RWPE2 (cell line): ENCODE data around the gene OR9Q1.

Experiments
- ATAC-seq: fragments of 200-7000 bp; cut with Tn5 transposase; 3 replicates; pipeline ENCODE4 v1.9.1; 2021; ENCODE audit warnings: low read depth
- DNase-seq: peaks from one replicate; pipeline ENCODE4 v3.0.0-alpha.2; 2020; ENCODE audit warnings: low spot score
- H3K27ac ChIP-seq: fragments of 450-650 bp; 2 replicates; pipeline ENCODE4 v1.5.1; 2017; ENCODE audit warnings: mild to moderate bottlenecking; ENCODE audit not compliant: poor library complexity, severe bottlenecking
- H3K27me3 ChIP-seq: fragments of 250-450 bp; sonication (Bioruptor Pico); 2 replicates; pipeline ENCODE4 v1.5.1; 2021; ENCODE audit warnings: mild to moderate bottlenecking, moderate library complexity; ENCODE audit not compliant: insufficient read depth, poor library complexity, severe bottlenecking
- H3K36me3 ChIP-seq: fragments of 250-450 bp; sonication (Bioruptor Pico); 2 replicates; pipeline ENCODE4 v1.5.1; 2020; ENCODE audit warnings: low read depth, mild to moderate bottlenecking, moderate library complexity
- H3K4me1 ChIP-seq: fragments of 250-450 bp; sonication (Bioruptor Pico); 2 replicates; pipeline ENCODE4 v1.5.1; 2021; ENCODE audit warnings: mild to moderate bottlenecking, moderate library complexity; ENCODE audit not compliant: insufficient read depth, poor library complexity, severe bottlenecking
- H3K4me3 ChIP-seq: fragments of 250-450 bp; sonication (Bioruptor Pico); 2 replicates; pipeline ENCODE4 v1.5.1; 2021; ENCODE audit warnings: mild to moderate bottlenecking, moderate library complexity; ENCODE audit not compliant: severe bottlenecking
- H3K9me3 ChIP-seq: fragments of 250-450 bp; sonication (Bioruptor Pico); 2 replicates; pipeline ENCODE4 v1.5.1; 2021; ENCODE audit warnings: mild to moderate bottlenecking, moderate library complexity; ENCODE audit not compliant: severe bottlenecking
- CTCF ChIP-seq: fragments of 450-650 bp; IDR thresholded peaks from one replicate; pipeline ENCODE4 v1.5.1; 2017; ENCODE audit warnings: mild to moderate bottlenecking, moderate library complexity; ENCODE audit not compliant: poor library complexity, severe bottlenecking

The OR9Q1 gene

GRCh38 chr11:58028687-58029411, 5.2 kb downstream of the OR9Q1 start:
- Histone ChIP-seq H3K9me3 (no peaks in the 10 kb centered on the region), H3K4me1 (no peaks in the 10 kb centered on the region), H3K27ac (no peak overlapping the region), H3K36me3 (no peaks in the 10 kb centered on the region), H3K4me3 (no peak overlapping the region), H3K27me3 (no peaks in the 10 kb centered on the region)
- DNase-seq: no peak
- TF ChIP-seq CTCF: no peak
- no peak for ATAC-seq

- H3K27me3 ChIP-seq: no peaks in the 10 kb centered on the region
- H3K27ac ChIP-seq: no peak within 1 kb of the TSS
- DNase-seq: no peak
- H3K36me3 ChIP-seq: no peaks in the 10 kb centered on the region
- H3K4me3 ChIP-seq: no peak within 1 kb of the TSS
- ATAC-seq: no peak
- no peaks in the 10 kb centered on the region for H3K9me3 ChIP-seq
- H3K4me1 ChIP-seq: no peaks in the 10 kb centered on the region
- no peak for TF ChIP-seq CTCF
Observed at GRCh38 chr11:58030653-58031052, 7.0 kb downstream of the OR9Q1 start, which contains the start of gene OR6Q1. Gene OR6Q1 (plus strand): TSS chr11:58030953. CDS start chr11:58030953, 0 bp downstream.

GRCh38 chr11:58034471-58034870, 10.8 kb downstream of the OR9Q1 start:
- no peaks in the 10 kb centered on the region for H3K4me1 ChIP-seq
- H3K36me3 ChIP-seq: no peaks in the 10 kb centered on the region
- H3K4me3 ChIP-seq: no peak overlapping the region
- DNase-seq (no peak), ATAC-seq (no peak)
- H3K27me3 ChIP-seq: no peaks in the 10 kb centered on the region
- H3K9me3 ChIP-seq: no peaks in the 10 kb centered on the region
- no peak for TF ChIP-seq CTCF
- H3K27ac ChIP-seq: no peak overlapping the region

GRCh38 chr11:58039589-58039988, 15.9 kb downstream of the OR9Q1 start:
- ATAC-seq (no peak), DNase-seq (no peak)
- no peak overlapping the region for H3K27ac ChIP-seq
- H3K9me3 ChIP-seq: no peaks in the 10 kb centered on the region
- H3K36me3 ChIP-seq: no peaks in the 10 kb centered on the region
- no peaks in the 10 kb centered on the region for H3K27me3 ChIP-seq
- no peak overlapping the region for H3K4me3 ChIP-seq
- TF ChIP-seq CTCF: no peak
- H3K4me1 ChIP-seq: no peaks in the 10 kb centered on the region

- H3K36me3 ChIP-seq: no peaks in the 10 kb centered on the region
- no peaks in the 10 kb centered on the region for H3K4me1 ChIP-seq
- no peak for DNase-seq
- H3K27me3 ChIP-seq: no peaks in the 10 kb centered on the region
- H3K9me3 ChIP-seq: no peaks in the 10 kb centered on the region
- no peak for TF ChIP-seq CTCF
- no peak overlapping the region for H3K27ac ChIP-seq
- no peak for ATAC-seq
- H3K4me3 ChIP-seq: no peak overlapping the region
Observed at GRCh38 chr11:58043379-58043778, 19.7 kb downstream of the OR9Q1 start.
